Right lobe of liver (tissue), 6 donors: ENCODE measurements around the gene SLC12A3. TPM values are rescaled to one million over a fixed set of nuclear protein-coding genes. Genes with fewer than 3 reads are reported as not detected.
A peak's percentile ranks its signal among the peaks of the same experiment; 100 is the strongest.

Source experiments
- ATAC-seq, 4 donors: fragments of 200-7000 bp; cut with Tn5 transposase; one replicate each; pipeline ENCODE4 v1.9.1; 2020; ENCODE audit warnings: mild to moderate bottlenecking in 4 of 4, moderate library complexity in 4 of 4
- DNase-seq, 3 donors: peaks; one replicate each; pipeline ENCODE4 v3.0.0-alpha.2; 2020
- H3K27ac ChIP-seq, 3 donors: fragments of 200-600 bp; one replicate each; pipeline ENCODE4 v1.8.0; 2022
- H3K27me3 ChIP-seq, 2 donors: fragments of 200-600 bp; one replicate each; pipeline ENCODE4 v1.8.0; 2022
- H3K36me3 ChIP-seq, 4 donors: fragments of 200-600 bp; sonication (generic) in 1 of 4; one replicate each; pipeline versions ENCODE4 v1.5.1 to v1.8.0; 2017 to 2022; ENCODE audit warnings: control low read depth in 1 of 4
- H3K4me1 ChIP-seq, 4 donors: fragments of 200-600 bp; sonication (generic) in 1 of 4; one replicate each; pipeline versions ENCODE4 v1.5.1 to v1.8.0; 2017 to 2022; ENCODE audit warnings: control low read depth in 1 of 4
- H3K4me3 ChIP-seq, 3 donors: fragments of 200-600 bp; one replicate each; pipeline ENCODE4 v1.8.0; 2022
- H3K9me3 ChIP-seq, 4 donors: fragments of 200-600 bp; sonication (generic) in 1 of 4; one replicate each; pipeline versions ENCODE4 v1.5.1 to v1.8.0; 2017 to 2022; ENCODE audit warnings: control low read depth in 1 of 4
- POLR2A ChIP-seq: fragments of 450-650 bp; IDR thresholded peaks from one replicate; pipeline ENCODE4 v1.6.1; 2017; ENCODE audit warnings: antibody characterized with exemption, mild to moderate bottlenecking
- WGBS: methylation state at CpG from one replicate; pipeline ENCODE4 v1.1.6; 2018; ENCODE audit warnings: low coverage, low lambda C conversion rate; ENCODE audit not compliant: insufficient coverage; ENCODE audit errors: missing lambda C conversion rate; 5-methylcytosine and 5-hydroxymethylcytosine counted together
- intact Hi-C, 2 donors: fragments of 100-400 bp; cut with DNase I; formaldehyde crosslinking; loops; one replicate each; pipeline versions ENCODE4 v1.11.2 to v1.14.1; 2022
- total RNA-seq, 6 experiments: library from RNA; depleted of rRNA in 2 of 6; stranded (reverse); fragments of >200 nt in 2 of 6; fragmentation: NEBNext Ultra II Directional in 3 of 6; extraction: Animal tissue kit (Norgen Biotek cat#: 25700) in 3 of 6; gene quantifications; one replicate each; pipeline versions ENCODE4 v1.1.0 to v1.2.4, GENCODE V29; 2016 to 2023
- TF ChIP-seq, protein P1 (sequence below), 4 donors: fragments of 200-600 bp in 3 of 4; fragments of 450-650 bp in 1 of 4; IDR thresholded peaks; one replicate each; pipeline versions ENCODE4 v1.5.1 to v1.8.0; 2016 to 2022; ENCODE audit warnings: antibody characterized with exemption in 4 of 4, mild to moderate bottlenecking in 2 of 4
- donor health status: DM: no; HTN: yes; CAD: no.
- donor health status: DM: no; HTN: no; CAD: no.
- donor health status: DM: no; HTN: no; CAD: no.
- donor health status: DM: no; HTN: yes; CAD: no.
- donor health status: DM: no; HTN: yes; CAD: no.

Gene SLC12A3
- total RNA-seq, 6 experiments from 2014 or later = not detected

- Histone ChIP-seq H3K4me1 (peaks cover 0 to 6% (median 0%) of the 10 kb centered on the region in 4 donors), H3K4me3 (no peak overlapping the region), H3K9me3 (no peaks in the 10 kb centered on the region), H3K27ac (no peak overlapping the region), H3K27me3 (no peaks in the 10 kb centered on the region), H3K36me3 (no peaks in the 10 kb centered on the region)
- ATAC-seq = no peak
- intact Hi-C loops = no loop called here
- TF ChIP-seq, protein P1, sequence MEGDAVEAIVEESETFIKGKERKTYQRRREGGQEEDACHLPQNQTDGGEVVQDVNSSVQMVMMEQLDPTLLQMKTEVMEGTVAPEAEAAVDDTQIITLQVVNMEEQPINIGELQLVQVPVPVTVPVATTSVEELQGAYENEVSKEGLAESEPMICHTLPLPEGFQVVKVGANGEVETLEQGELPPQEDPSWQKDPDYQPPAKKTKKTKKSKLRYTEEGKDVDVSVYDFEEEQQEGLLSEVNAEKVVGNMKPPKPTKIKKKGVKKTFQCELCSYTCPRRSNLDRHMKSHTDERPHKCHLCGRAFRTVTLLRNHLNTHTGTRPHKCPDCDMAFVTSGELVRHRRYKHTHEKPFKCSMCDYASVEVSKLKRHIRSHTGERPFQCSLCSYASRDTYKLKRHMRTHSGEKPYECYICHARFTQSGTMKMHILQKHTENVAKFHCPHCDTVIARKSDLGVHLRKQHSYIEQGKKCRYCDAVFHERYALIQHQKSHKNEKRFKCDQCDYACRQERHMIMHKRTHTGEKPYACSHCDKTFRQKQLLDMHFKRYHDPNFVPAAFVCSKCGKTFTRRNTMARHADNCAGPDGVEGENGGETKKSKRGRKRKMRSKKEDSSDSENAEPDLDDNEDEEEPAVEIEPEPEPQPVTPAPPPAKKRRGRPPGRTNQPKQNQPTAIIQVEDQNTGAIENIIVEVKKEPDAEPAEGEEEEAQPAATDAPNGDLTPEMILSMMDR (IDR thresholded peaks at IDR 0.05) = no peak
- no peak for TF ChIP-seq POLR2A
- 77% methylated on average over 5 of the region's 8 CpGs for WGBS
- DNase-seq = no peak
These were observed 3.3 kb upstream of the SLC12A3 start for GRCh38 chr16:56861756-56862155.

DNA sequence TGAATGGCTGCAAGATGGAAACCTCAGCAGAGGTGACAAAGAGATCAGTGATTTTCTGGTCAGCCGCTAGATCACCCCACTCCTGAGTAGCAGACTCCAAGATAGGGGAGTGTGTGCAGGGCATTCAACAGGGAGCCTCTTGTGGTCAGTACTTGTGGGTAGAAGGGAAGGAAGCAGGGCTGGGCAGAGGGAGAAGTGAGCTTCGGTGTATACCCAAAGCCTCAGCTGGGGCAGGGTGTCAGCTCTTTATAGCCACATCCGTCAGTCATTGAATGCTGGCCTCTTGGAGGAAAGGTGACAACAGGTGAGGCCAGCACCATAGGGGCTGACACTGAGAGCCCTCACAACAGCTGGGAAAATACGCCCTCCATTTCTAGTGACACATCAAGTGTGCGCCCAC lies 2.2 kb upstream of the SLC12A3 start:
- Histone ChIP-seq H3K36me3 (no peaks in the 10 kb centered on the region), H3K9me3 (no peaks in the 10 kb centered on the region), H3K4me1 (no peaks in the 10 kb centered on the region), H3K27ac (no peak overlapping the region), H3K4me3 (no peak overlapping the region), H3K27me3 (no peaks in the 10 kb centered on the region)
- 73% methylated on average over 4 of the region's 5 CpGs for WGBS
- ATAC-seq (peak in 3 of 4 donors; percentile 16 to 35 (median 18)), DNase-seq (no peak)
- intact Hi-C loops = no loop called here
- TF ChIP-seq, protein P1 (IDR thresholded peaks at IDR 0.05) = no peak
- no peak for TF ChIP-seq POLR2A

DNA sequence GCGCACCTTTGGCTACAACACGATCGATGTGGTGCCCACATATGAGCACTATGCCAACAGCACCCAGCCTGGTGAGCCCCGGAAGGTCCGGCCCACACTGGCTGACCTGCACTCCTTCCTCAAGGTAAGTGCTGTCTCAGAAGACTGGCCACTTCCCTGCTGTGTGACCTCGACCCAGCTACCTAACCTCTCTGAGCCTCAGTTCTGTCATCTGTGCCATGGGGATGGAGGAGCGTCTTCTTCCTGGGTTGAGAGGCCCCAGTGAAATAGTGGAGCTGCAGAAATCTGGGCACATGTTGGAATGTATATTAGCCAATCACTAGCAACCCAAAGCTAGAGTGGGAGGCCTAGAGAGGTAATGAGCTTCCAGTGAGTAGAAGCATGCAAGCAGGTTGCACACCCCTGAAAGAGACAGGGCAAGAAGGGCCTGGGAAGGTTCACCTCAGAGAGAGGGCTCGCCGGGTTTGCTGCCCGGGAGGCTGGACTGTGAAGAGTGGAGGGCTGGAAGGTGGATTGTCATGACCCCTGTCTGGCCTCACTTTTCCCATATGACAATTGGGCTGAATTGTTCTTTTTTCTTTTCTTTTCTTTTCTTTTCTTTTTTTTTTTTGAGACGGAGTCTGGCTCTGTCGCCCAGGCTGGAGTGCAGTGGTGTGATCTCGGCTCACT lies 521 bp downstream of the SLC12A3 start:
- intact Hi-C loops = loop anchor here in 1 of 2 donors (5.0 kb wide), 1 partner anchor 87 kb away; no protein-coding TSS in a partner anchor

DNA sequence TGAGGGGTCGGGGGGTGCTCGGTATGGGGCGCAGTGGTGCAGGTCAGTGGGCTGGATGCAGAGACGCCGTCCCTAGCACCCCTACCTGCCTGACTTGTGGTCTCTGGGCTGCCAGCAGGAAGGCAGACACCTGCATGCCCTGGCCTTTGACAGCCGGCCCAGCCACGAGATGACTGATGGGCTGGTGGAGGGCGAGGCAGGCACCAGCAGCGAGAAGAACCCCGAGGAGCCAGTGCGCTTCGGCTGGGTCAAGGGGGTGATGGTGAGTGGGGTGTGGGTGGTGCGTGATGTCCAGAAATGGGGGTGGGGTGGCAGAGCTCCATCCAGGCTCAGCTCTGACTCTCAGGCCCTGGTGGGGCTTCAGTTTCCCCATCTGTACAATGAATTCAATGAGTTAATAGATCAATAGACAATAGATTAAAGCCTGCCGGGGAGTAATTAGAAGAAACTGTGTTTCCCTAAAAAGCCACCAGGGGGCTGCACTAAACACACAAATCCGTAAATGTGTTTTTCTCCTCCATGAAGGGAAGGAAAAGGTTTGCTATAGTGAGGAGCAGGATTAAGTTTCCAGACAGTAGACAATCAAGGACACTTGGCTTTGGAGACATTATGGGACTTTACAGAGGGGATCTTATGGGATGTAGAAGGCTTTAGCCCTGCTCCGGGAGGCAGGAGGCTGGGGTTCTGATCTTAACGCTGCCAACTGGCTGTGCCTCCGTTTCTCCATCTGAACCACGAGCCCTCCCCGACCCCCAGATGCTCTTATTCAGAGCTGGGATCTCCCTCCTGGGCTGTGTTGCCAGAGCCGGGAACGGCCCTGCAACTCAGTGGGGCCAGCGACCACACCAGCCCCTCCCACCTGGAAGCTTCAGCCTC lies 2.2 kb downstream of the SLC12A3 start:
- Histone ChIP-seq H3K4me3 (no peak overlapping the region), H3K27ac (no peak overlapping the region)

More for the DNA sequence above, 521 bp downstream of the SLC12A3 start:
- no peak overlapping the region for H3K4me3 ChIP-seq
- TF ChIP-seq POLR2A = no peak
- TF ChIP-seq, protein P1 (IDR thresholded peaks at IDR 0.05) = no peak
- DNase-seq (no peak), ATAC-seq (no peak)
- H3K4me1 ChIP-seq = no peaks in the 10 kb centered on the region
- no peaks in the 10 kb centered on the region for H3K9me3 ChIP-seq
- no peak overlapping the region for H3K27ac ChIP-seq
- 89% methylated on average over 5 of the region's 13 CpGs for WGBS
- no peaks in the 10 kb centered on the region for H3K36me3 ChIP-seq
- H3K27me3 ChIP-seq = no peaks in the 10 kb centered on the region

More for the DNA sequence above, 2.2 kb downstream of the SLC12A3 start:
- no peaks in the 10 kb centered on the region for H3K4me1 ChIP-seq
- no peaks in the 10 kb centered on the region for H3K9me3 ChIP-seq
- no peak for DNase-seq
- no peaks in the 10 kb centered on the region for H3K27me3 ChIP-seq
- peak; percentile 50 to 71 (median 65) for ATAC-seq
- TF ChIP-seq, protein P1 (IDR thresholded peaks at IDR 0.05) = peak; percentile 69 to 84 (median 76)
- no peak for TF ChIP-seq POLR2A
- intact Hi-C loops = loop anchor here in 1 of 2 donors (5.0 kb wide), 1 partner anchor 85 kb away; no protein-coding TSS in a partner anchor
- 22% methylated on average over 8 of the region's 23 CpGs for WGBS
- no peaks in the 10 kb centered on the region for H3K36me3 ChIP-seq
